Chondrocyte (in vitro differentiated cells): ENCODE data around the gene ANP32E. TPM values are rescaled to one million over a fixed set of nuclear protein-coding genes. Genes with fewer than 3 reads are reported as not detected.
"Not testable (repeated sequence)": the region's sequence is repeated elsewhere in the genome, so short reads cannot be mapped to it uniquely, and the experiment has no call there.

Experiments
- DNase-seq: peaks from one replicate; pipeline ENCODE4 v3.0.0; 2021; ENCODE audit warnings: mixed read lengths, low spot score
- H3K27ac Mint-ChIP-seq: one replicate; pipeline ENCODE4 v1.8.0; 2021; ENCODE audit warnings: mild to moderate bottlenecking, moderate library complexity, mixed read lengths; ENCODE audit not compliant: unreplicated experiment
- H3K27me3 Mint-ChIP-seq: 2 replicates; pipeline ENCODE4 v1.8.0; 2021; ENCODE audit warnings: low read depth, mixed read lengths
- H3K36me3 Mint-ChIP-seq: 2 replicates; pipeline ENCODE4 v1.8.0; 2021; ENCODE audit warnings: low read depth, mixed read lengths
- H3K4me1 Mint-ChIP-seq: 2 replicates; pipeline ENCODE4 v1.8.0; 2021; ENCODE audit warnings: low read depth, mild to moderate bottlenecking, mixed read lengths
- H3K4me3 Mint-ChIP-seq: one replicate; pipeline ENCODE4 v1.8.0; 2021; ENCODE audit warnings: mild to moderate bottlenecking, moderate library complexity, mixed read lengths; ENCODE audit not compliant: unreplicated experiment
- H3K9me3 Mint-ChIP-seq: 2 replicates; pipeline ENCODE4 v1.8.0; 2021; ENCODE audit warnings: low read depth, mixed read lengths
- total RNA-seq: library from RNA; stranded (reverse); gene quantifications from 3 replicates; pipeline ENCODE4 v1.2.1, GENCODE V29; 2021
- TF ChIP-seq, protein P1 (sequence below): fragments of 200-600 bp; sonication (generic); IDR thresholded peaks from 2 replicates; pipeline ENCODE4 v1.5.0; 2021; ENCODE audit warnings: antibody characterized with exemption, mild to moderate bottlenecking, moderate library complexity

The ANP32E gene
- total RNA-seq, 1 donor from 2014 or later = 34.5 TPM

DNA sequence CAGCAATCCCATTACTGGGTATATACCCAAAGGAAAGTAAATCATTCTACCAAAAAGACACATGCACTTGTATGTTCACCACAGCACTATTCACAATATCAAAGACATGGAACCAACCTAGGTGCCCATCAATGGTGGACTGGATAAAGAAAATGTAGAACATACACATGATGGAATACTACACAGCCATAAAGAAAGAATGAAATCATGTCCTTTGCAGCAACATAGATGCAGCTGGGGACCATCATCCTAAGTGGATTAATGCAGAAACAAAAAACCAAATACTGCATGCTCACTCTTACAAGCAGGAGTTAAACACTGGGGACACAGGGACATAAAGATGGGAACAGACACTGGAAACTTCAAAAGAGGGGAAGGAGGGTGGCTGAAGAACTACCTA lies 8.7 kb downstream of the ANP32E start:
- TF ChIP-seq, protein P1, sequence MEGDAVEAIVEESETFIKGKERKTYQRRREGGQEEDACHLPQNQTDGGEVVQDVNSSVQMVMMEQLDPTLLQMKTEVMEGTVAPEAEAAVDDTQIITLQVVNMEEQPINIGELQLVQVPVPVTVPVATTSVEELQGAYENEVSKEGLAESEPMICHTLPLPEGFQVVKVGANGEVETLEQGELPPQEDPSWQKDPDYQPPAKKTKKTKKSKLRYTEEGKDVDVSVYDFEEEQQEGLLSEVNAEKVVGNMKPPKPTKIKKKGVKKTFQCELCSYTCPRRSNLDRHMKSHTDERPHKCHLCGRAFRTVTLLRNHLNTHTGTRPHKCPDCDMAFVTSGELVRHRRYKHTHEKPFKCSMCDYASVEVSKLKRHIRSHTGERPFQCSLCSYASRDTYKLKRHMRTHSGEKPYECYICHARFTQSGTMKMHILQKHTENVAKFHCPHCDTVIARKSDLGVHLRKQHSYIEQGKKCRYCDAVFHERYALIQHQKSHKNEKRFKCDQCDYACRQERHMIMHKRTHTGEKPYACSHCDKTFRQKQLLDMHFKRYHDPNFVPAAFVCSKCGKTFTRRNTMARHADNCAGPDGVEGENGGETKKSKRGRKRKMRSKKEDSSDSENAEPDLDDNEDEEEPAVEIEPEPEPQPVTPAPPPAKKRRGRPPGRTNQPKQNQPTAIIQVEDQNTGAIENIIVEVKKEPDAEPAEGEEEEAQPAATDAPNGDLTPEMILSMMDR = no peak
- Mint-ChIP-seq H3K27ac (no peak overlapping the region), H3K4me1 (no peaks in the 10 kb centered on the region), H3K36me3 (peaks cover 21% of the 10 kb centered on the region), H3K9me3 (no peaks in the 10 kb centered on the region), H3K27me3 (no peaks in the 10 kb centered on the region), H3K4me3 (no peak overlapping the region)
- DNase-seq = no peak

DNA sequence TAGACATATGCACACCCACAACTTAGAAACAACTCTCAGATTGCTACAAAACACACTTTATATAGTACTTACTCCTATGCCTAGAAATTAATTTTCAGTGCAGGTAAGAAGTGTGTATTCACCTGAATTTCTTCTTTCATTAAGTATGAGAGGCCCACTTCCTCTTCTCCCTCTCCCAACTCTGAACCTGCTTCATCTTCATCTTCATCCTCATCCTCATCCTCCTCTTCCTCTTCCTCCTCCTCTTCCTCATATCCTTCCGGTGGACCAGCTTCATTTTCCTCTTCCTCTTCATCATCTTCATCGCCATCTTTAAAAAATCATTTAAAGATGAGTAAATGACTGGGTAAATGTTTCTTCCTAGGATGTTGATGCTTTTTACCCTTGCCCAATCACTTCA lies 9.4 kb downstream of the ANP32E start:
- Mint-ChIP-seq H3K9me3 (no peaks in the 10 kb centered on the region), H3K4me1 (no peaks in the 10 kb centered on the region), H3K4me3 (no peak overlapping the region), H3K36me3 (peaks cover 21% of the 10 kb centered on the region), H3K27me3 (no peaks in the 10 kb centered on the region), H3K27ac (peak overlapping the region; percentile 45)
- no peak for DNase-seq
- TF ChIP-seq, protein P1 = no peak

DNA sequence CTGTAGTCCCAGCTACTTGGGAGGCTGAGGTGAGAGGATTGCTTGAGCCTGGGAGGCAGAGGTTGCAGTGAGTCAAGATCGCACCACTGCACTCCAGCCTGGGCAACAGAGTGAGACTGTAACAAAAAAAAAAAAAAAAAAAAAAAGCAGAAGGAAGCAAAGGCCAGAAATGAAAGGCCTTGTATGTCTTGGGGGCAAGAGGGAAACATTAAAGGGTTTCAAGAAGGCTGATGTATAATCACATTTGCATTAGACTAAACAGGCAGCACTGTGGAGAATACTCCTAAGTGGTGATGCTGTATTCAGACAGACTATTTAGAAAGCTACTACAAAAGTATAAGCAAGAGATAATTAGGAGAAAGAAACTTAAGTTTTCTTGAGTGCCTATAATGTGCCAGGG lies 10.4 kb downstream of the ANP32E start:
- Mint-ChIP-seq H3K36me3 (peaks cover 21% of the 10 kb centered on the region), H3K4me1 (no peaks in the 10 kb centered on the region), H3K9me3 (no peaks in the 10 kb centered on the region), H3K27ac (no peak overlapping the region), H3K27me3 (no peaks in the 10 kb centered on the region), H3K4me3 (no peak overlapping the region)
- DNase-seq = no peak
- TF ChIP-seq, protein P1 = no peak

DNA sequence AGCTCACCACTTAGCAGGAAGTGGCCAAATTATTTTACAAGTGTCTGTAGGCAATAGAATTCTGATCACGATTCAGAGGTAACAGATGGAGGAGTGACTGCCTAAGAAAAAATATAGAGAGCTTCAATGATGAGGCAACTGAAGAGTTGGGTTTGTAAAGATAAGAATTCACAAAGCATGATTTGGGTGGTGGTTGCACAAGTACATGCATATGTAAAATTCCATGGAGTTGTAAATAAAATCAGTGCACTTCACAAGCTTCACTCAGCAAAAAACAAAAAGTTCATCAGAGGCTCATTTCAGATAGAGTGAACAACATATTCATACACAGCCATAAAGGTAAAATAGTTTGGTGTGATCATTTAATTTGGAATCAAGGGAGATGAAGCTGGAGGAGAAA lies 10.9 kb downstream of the ANP32E start:
- TF ChIP-seq, protein P1 = no peak
- Mint-ChIP-seq H3K36me3 (peaks cover 21% of the 10 kb centered on the region), H3K9me3 (no peaks in the 10 kb centered on the region), H3K27me3 (no peaks in the 10 kb centered on the region), H3K4me3 (no peak overlapping the region), H3K4me1 (no peaks in the 10 kb centered on the region), H3K27ac (no peak overlapping the region)
- no peak for DNase-seq

DNA sequence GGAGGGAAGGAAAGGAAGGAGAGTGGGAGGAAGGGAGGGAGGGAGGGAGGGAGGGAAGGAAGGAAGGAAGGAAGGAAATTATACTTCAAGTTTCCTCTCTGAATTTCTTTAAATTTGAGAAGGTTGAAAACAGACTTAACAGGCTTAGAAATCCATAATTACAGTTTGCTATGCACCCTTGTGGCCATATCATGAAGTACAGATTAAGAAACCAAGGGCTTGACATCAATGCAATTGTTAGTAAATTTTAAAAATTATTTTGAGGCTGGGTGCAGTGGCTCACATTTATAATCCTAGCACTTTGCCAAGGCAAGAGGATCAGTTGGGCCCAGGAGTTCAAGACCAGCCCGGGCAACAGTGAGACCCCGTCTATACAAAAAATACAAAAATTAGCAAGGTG lies 14.4 kb downstream of the ANP32E start:
- no peak for DNase-seq
- no peaks in the 10 kb centered on the region for H3K9me3 Mint-ChIP-seq
- no peak overlapping the region for H3K4me3 Mint-ChIP-seq
- H3K27me3 Mint-ChIP-seq = no peaks in the 10 kb centered on the region
- peaks cover 13% of the 10 kb centered on the region for H3K36me3 Mint-ChIP-seq
- TF ChIP-seq, protein P1 = peak; percentile 78
- no peaks in the 10 kb centered on the region for H3K4me1 Mint-ChIP-seq
- H3K27ac Mint-ChIP-seq = peak overlapping the region; percentile 36

DNA sequence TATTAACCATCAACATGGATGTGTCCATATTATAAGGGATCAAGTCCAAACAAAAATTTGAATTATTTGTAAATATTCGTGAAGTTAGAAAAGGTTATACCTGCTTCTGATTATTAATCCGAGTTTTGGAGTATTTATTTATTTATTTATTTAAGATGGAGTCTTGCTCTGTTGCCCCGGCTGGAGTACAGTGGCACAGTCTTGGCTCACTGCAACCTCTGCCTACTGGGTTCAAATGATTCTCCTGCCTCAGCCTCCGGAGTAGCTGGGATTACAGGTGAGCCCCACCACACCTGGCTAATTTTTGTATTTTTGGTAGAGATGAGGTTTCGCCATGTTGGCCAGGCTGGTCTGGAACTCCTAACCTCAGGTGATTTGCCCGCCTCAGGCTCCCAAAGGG lies 20.1 kb downstream of the ANP32E start:
- H3K27me3 Mint-ChIP-seq, DNase-seq, H3K4me3 Mint-ChIP-seq, H3K9me3 Mint-ChIP-seq, H3K36me3 Mint-ChIP-seq, H3K27ac Mint-ChIP-seq: not testable (repeated sequence)
- peaks cover 16% of the 10 kb centered on the region for H3K4me1 Mint-ChIP-seq
